Testis (tissue), 3 donors: ENCODE results near the gene PAK5. TPM values are rescaled to one million over a fixed set of nuclear protein-coding genes. Genes with fewer than 3 reads are reported as not detected.

Experiments used
- DNase-seq: peaks from one replicate; pipeline ENCODE4 v3.0.0-alpha.2; 2019
- H3K27ac ChIP-seq, 2 donors: fragments of 200-600 bp; sonication (generic); one replicate each; pipeline ENCODE4 v1.5.1; 2019
- H3K27me3 ChIP-seq: fragments of 200-600 bp; sonication (generic); one replicate; pipeline ENCODE4 v1.5.1; 2019
- H3K36me3 ChIP-seq: fragments of 200-600 bp; sonication (generic); one replicate; pipeline ENCODE4 v1.5.1; 2017; ENCODE audit warnings: low read depth; ENCODE audit errors: missing control alignments
- H3K4me1 ChIP-seq: fragments of 200-600 bp; sonication (generic); one replicate; pipeline ENCODE4 v1.5.1; 2019
- H3K4me3 ChIP-seq, 2 donors: fragments of 200-600 bp; sonication (generic); one replicate each; pipeline ENCODE4 v1.5.1; 2017 to 2019
- H3K9me3 ChIP-seq: fragments of 200-600 bp; sonication (generic); one replicate; pipeline ENCODE4 v1.5.1; 2017
- POLR2A ChIP-seq: fragments of 450-650 bp; IDR thresholded peaks from one replicate; pipeline ENCODE4 v1.6.1; 2017; ENCODE audit warnings: antibody characterized with exemption, mild to moderate bottlenecking, moderate library complexity
- WGBS, 2 donors: methylation state at CpG; one replicate each; pipeline ENCODE4 v1.1.5; 2018; 5-methylcytosine and 5-hydroxymethylcytosine counted together
- intact Hi-C: fragments of 100-400 bp; cut with DNase I; formaldehyde crosslinking; loops from one replicate; pipeline ENCODE4 v1.15.1; 2023; ENCODE audit warnings: low total_unique reads
- polyA plus RNA-seq: library from polyadenylated mRNA; stranded (reverse); fragments of 350-450 nt; fragmentation: Illumina TruSeq; extraction: RNeasy Lipid Tissue Mini Kit (QIAGEN cat#74804); gene quantifications from one replicate; pipeline ENCODE4 v1.2.3, GENCODE V29; 2014; ENCODE audit warnings: low read depth, low replicate concordance; ENCODE audit not compliant: insufficient read depth
- total RNA-seq, 2 donors: library from RNA; depleted of rRNA; stranded (reverse); fragments of >200 nt; gene quantifications; one replicate each; pipeline ENCODE4 v1.2.3, GENCODE V29; 2016
- TF ChIP-seq, protein P1 (sequence below), 3 experiments: fragments of 450-650 bp in 2 of 3; fragments of 200-600 bp in 1 of 3; sonication (generic) in 1 of 3; IDR thresholded peaks; one replicate each; pipeline ENCODE4 v1.5.1; 2016 to 2019; ENCODE audit warnings: antibody characterized with exemption in 3 of 3, mild to moderate bottlenecking in 2 of 3, moderate library complexity in 1 of 3

Gene PAK5
- total and polyA plus RNA-seq, 3 donors from 2014 or later, result 0.21 to 0.87 (median 0.31) TPM

DNA sequence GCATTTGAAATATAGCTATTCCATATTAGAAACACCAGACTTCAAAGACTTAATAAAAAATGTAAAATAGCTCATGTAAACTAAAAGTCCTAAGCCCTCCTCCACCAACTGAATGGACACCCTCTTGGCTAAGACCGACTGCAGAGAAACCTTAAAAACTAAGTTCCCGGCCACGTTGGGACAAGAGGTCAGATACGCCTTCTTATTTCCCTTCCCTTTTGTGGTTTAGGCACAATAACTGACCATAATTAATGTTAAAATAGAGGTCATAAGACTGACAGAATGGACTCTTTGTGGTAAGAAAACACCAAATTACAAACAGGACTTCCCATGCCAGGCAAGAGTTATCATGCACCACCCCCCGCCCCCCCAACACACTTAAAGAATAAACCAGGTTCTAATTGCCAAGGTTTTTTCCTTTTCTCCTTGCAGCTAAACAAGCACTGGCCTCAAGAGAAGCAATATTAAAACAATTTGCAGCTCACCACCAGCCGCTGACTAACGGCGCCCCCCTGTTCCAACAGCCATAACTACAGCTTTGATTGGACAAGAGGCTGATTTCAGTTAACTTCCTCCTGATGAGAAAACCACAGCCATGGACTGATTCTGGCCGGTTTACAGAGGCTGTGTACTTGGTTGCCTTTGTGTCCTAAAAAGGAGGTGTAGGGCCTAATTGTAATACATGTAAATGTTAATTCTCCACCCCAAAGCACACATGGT is 335.2 kb downstream of the PAK5 start:
- WGBS, 2 donors, result 61 to 65% methylated on average over 9 of the region's 9 CpGs
- Histone ChIP-seq H3K27ac (no peak overlapping the region), H3K27me3 (peaks cover 5% of the 10 kb centered on the region), H3K4me3 (no peak overlapping the region), H3K9me3 (no peaks in the 10 kb centered on the region), H3K36me3 (no peaks in the 10 kb centered on the region), H3K4me1 (peaks cover 8% of the 10 kb centered on the region)
- TF ChIP-seq, protein P1, sequence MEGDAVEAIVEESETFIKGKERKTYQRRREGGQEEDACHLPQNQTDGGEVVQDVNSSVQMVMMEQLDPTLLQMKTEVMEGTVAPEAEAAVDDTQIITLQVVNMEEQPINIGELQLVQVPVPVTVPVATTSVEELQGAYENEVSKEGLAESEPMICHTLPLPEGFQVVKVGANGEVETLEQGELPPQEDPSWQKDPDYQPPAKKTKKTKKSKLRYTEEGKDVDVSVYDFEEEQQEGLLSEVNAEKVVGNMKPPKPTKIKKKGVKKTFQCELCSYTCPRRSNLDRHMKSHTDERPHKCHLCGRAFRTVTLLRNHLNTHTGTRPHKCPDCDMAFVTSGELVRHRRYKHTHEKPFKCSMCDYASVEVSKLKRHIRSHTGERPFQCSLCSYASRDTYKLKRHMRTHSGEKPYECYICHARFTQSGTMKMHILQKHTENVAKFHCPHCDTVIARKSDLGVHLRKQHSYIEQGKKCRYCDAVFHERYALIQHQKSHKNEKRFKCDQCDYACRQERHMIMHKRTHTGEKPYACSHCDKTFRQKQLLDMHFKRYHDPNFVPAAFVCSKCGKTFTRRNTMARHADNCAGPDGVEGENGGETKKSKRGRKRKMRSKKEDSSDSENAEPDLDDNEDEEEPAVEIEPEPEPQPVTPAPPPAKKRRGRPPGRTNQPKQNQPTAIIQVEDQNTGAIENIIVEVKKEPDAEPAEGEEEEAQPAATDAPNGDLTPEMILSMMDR (IDR thresholded peaks at IDR 0.05), result no peak
- intact Hi-C loops, result no loop called here
- DNase-seq, result no peak

DNA sequence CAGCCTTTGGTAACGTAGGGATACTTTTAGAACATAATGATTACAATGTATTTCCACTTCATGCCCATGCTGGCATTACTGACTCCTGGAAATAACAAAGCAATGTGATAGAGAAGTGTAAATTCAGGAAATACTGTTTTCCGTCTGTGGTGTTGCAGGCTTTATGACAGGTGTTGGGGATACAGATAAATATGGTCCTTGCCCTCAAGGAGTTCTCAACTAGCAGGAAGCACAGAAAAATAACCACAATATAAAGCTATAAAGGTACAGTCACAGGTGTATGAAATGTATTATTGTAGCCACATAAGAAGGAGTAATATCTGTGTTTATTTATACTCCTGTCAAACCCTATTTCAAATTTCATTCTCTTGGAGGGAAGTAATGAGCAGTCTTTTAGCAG is 337.4 kb downstream of the PAK5 start:
- TF ChIP-seq, protein P1 (IDR thresholded peaks at IDR 0.05), result no peak
- no peak for TF ChIP-seq POLR2A
- no peak for DNase-seq
- H3K27me3 ChIP-seq, result no peaks in the 10 kb centered on the region
- no peaks in the 10 kb centered on the region for H3K36me3 ChIP-seq
- H3K4me1 ChIP-seq, result peaks cover 6% of the 10 kb centered on the region
- intact Hi-C loops, result no loop called here
- WGBS, 2 donors, result 60 to 74% methylated on average over 2 of the region's 2 CpGs
- H3K4me3 ChIP-seq, result no peak overlapping the region
- H3K27ac ChIP-seq, result no peak overlapping the region
- H3K9me3 ChIP-seq, result no peaks in the 10 kb centered on the region

DNA sequence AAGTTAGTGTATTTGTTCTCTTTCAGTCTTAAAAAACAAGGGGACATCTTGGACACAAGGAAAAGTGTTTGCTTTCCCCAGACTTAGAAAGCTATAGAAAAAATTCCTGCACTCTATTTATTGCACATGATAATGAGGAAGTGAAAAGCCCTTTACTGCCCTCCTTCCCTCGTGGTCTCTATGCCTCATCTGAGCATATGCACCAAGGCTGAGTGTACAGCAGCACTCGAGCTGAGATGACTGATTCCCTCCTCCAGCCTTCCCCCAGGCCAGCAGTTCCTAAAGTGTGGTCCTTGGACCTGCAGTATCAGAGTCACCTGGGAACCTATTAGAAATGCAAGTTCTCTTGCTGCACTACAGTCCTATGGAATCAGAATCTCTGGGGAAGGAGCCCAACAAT is 338.8 kb downstream of the PAK5 start:
- Histone ChIP-seq H3K4me3 (no peak overlapping the region), H3K4me1 (peaks cover 6% of the 10 kb centered on the region), H3K36me3 (no peaks in the 10 kb centered on the region), H3K9me3 (no peaks in the 10 kb centered on the region), H3K27me3 (no peaks in the 10 kb centered on the region), H3K27ac (no peak overlapping the region)
- no peak for TF ChIP-seq POLR2A
- TF ChIP-seq, protein P1 (IDR thresholded peaks at IDR 0.05), result no peak
- DNase-seq, result no peak
- intact Hi-C loops, result no loop called here
- 22 to 30% methylated on average over 2 of the region's 2 CpGs for WGBS, 2 donors

DNA sequence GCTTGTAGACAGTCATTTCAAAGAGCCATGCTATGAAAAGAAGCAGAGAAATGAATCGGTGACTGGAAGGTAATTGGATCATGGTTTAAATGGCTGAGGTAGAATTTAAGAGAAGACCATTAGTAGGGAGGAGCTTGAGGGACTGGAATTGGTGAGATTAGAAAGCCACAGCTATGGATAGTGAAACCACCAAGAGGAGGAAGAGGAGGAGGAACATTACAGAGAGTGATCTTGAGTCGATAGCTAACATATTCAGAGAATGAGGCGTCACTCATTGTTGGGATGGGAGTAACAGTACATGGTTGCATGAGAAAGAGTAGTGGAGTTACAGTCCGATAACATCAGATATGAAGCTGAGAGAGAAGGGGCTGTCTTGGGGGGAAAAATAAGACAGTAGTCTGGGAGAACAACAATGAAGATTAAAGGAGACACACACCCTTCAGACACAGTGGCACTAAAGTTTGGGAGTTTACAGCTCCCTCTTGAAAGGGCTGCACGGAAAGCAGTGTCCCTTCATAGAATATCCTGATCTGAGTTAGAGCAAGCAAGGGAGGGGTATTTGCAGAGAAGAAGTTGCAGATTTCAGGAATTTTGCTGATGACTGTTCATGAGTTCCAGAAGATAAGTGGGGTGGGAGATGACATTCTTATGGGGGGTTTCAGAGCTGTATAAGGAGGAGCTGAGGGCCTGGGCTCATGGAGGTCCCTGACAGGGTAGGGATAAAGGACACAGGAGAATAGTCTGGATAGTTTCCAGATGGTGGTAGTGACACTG is 339.6 kb downstream of the PAK5 start:
- TF ChIP-seq, protein P1 (IDR thresholded peaks at IDR 0.05), result no peak
- no peak for TF ChIP-seq POLR2A
- H3K27me3 ChIP-seq, result no peaks in the 10 kb centered on the region
- H3K4me1 ChIP-seq, result peaks cover 6% of the 10 kb centered on the region
- intact Hi-C loops, result no loop called here
- 81 to 89% methylated on average over 5 of the region's 5 CpGs for WGBS, 2 donors
- no peak overlapping the region for H3K4me3 ChIP-seq
- H3K27ac ChIP-seq, result no peak overlapping the region
- no peak for DNase-seq
- no peaks in the 10 kb centered on the region for H3K9me3 ChIP-seq
- no peaks in the 10 kb centered on the region for H3K36me3 ChIP-seq
